GM21381 (cell line): ENCODE measurements around the gene GOLGA6D.
"Not testable (repeated sequence)": the region's sequence is repeated elsewhere in the genome, so short reads cannot be mapped to it uniquely, and the experiment has no call there.

Source experiments
- ATAC-seq: cut with Tn5 transposase; IDR thresholded peaks from one replicate; pipeline ENCODE4 v1.9.1; 2021; ENCODE audit warnings: mild to moderate bottlenecking, moderate library complexity; ENCODE audit not compliant: unreplicated experiment

GOLGA6D gene, protein sequence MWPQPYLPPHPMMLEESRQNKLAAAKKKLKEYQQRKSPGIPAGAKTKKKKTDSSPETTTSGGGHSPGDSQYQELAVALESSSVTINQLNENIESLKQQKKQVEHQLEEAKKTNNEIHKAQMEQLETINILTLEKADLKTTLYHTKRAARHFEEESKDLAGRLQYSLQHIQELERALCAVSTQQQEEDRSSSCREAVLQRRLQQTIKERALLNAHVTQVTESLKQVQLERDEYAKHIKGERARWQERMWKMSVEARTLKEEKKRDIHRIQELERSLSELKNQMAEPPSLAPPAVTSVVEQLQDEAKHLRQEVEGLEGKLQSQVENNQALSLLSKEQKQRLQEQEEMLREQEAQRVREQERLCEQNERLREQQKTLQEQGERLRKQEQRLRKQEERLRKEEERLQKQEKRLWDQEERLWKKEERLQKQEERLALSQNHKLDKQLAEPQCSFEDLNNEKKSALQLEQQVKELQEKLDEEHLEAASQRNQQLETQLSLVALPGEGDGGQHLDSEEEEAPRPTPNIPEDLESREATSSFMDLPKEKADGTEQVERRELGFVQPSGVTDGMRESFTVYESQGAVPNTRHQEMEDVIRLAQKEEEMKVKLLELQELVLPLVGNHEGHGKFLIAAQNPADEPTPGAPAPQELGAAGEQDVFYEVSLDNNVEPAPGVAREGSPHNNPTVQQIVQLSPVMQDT

DNA sequence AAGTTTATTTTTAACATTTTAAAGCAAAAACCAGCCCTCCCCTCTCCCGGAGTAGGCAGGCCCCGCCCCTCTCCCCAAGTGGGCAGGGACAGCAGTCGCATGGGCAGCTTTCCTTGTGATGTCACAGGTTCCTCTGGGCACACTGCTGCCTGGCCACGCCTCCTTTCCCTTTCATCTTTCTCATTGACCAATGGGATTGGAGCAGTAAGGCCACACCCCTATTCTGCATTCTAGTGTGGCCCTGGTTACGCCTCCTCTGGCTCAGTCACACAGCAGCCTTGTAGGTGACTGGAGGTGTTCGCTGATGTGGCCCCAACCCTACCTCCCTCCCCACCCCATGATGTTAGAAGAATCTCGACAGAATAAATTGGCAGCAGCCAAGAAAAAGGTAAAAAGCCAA lies at the start of gene GOLGA6D:
GOLGA6D (plus strand) TSS at position 264 of the 400 bp plus-strand sequence; CDS start at position 305, 41 bp downstream.
- ATAC-seq, result not testable (repeated sequence)

GRCh38 chr15:75233504-75234190 lies 49.0 kb upstream of the GOLGA6D start:
- ATAC-seq, result no peak

GRCh38 chr15:75234191-75234810 lies 48.3 kb upstream of the GOLGA6D start:
- no peak for ATAC-seq

DNA sequence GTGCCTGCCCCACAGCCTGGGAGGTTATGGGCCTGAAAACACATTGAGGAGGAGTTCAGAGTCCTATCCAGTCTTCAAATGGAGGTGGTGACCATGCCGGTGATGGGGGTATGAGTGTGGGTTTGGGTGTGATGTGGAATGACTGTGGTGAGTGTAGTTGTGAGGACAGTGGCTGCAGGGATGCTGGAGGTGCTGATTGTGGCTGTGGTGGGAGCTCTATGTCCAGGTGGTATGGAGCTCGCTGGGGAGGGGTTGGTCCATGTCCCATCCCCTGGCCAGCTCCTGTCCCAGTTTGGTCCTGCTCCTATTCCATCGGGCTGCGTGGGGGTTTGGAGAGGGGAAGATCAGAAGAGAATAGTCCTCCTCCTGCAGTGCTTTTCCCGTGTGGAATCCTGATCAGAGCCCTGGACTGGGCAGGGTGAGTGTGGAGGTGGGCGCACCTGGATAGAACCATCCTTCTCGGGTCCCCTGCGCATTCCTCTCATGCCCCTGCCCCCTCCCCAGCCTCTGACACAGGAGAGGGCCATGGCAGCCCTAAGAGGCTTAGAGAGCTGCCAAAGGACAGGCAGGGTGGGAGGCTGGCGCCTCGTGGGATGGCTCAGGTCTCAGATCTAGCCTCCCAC lies 47.5 kb upstream of the GOLGA6D start:
- no peak for ATAC-seq

- no peak for ATAC-seq
Measured at GRCh38 chr15:75235760-75236729, 46.6 kb upstream of the GOLGA6D start.

DNA sequence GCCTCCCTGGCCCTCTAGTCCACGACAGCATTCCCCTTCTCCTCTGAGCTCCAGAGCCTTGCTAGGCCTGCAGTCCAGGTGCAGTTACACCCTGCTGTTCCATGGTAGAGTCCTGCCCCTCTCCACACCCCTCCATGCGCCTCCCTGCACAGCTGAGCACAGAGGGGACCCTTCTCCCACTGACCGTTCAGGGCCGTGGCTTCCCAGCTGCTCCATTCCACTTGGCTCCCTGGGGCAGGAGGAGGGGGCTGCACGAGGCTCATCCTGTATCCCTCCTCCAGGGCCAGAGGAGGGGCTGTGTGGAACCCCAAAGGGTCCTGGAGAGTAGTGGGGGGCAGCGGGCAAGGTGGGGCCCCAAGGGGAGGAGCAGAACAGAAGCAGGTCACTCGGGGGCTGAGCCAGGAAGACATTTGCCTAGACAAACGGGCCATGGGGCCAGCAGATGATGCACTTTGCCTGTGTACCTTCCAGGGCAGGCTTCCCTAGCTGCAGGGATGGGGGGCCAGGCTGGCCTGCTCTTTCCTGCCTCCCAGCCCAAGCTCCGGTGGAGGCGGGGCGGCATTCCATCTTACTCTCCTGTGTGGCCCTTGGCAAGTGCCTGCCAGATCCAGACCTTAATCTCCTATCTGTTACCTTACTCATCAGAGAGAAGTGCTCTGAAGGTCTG lies 45.2 kb upstream of the GOLGA6D start:
- ATAC-seq, result no peak

DNA sequence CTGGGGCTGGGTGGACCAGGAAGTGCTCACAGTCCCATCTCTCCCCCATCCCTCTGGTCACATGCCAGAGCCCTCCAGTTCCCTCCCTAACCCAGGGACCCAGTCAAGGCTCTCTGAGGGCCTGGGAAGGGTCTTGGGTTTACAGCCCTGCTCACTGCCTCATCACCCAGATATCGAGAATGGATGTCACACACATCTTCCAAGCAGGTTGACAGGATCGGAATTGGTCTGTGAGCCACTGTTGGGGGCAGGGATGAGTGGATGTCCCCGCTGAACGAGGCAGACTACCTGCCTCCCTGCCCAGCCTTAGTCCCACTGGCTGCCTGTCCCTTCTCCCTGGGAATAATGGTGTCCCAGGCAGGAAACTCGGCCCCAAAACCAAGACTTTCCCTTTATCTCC lies 44.5 kb upstream of the GOLGA6D start:
- ATAC-seq, result no peak

- ATAC-seq, result not testable (repeated sequence)
Measured at GRCh38 chr15:75245741-75246140, 36.9 kb upstream of the GOLGA6D start.

- ATAC-seq, result not testable (repeated sequence)
Measured at GRCh38 chr15:75248991-75249390, 33.6 kb upstream of the GOLGA6D start.

DNA sequence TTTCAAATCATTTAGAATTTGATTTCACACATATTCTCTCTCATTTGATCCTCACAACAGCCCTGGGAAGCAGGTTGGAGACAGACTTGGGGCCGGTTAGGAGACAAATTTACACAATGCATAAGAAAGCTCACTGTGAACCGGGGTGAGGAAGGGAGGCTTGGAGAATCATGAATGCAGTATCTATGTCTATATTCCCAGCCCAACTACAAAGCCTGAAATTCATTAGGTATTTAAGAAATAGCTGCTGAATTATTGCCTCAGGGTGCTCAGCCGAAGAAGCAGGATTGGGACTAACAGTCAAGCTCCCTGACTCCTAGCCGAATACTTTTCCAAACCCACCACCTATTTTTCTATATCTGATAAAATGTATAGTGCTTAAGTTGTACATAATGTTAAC lies 32.9 kb upstream of the GOLGA6D start:
- no peak for ATAC-seq

DNA sequence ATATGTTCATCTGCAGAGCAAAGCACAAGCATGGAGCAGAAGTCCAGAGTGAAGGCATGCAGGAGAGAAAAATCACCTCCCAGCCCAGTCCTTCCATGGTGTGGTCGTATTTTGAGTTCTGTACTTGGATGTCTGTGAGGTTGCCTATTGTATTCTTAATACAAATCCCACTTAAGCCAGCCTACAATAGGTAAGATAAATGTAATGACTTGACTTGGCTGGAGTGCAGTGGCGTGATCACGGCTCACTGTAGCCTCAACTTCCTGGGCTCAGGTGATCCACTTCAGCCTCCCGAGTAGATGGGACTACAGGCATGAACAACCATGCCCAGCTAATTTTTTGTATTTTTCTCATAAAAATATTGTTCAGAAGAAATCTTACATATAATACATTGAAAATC lies 31.3 kb upstream of the GOLGA6D start:
- ATAC-seq, result not testable (repeated sequence)

DNA sequence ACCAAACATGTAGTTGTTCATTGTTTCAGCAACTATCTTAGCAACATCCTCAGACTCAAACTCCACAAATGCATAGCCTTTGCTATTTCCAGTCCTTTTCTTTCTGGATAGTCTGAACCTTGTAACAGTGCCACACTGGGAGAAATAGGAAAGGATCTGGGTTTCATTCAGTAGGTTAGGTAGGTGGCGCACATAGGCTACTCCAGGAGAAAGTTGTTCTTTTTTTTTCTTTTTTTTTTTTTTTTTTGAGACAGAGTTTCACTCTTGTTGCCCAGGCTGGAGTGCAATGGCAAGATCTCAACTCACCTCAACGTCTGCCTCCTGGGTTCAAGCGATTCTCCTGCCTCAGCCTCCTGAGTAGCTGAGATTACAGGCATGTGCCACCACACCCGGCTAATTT lies 30.4 kb upstream of the GOLGA6D start:
- not testable (repeated sequence) for ATAC-seq

GRCh38 chr15:75258034-75258433 lies 24.6 kb upstream of the GOLGA6D start, which contains the start of gene GOLGA6C:
Gene GOLGA6C (plus strand): TSS chr15:75258334. CDS start chr15:75258599, 265 bp downstream.
- ATAC-seq, result not testable (repeated sequence)

- not testable (repeated sequence) for ATAC-seq
Measured at GRCh38 chr15:75258620-75259343, 23.9 kb upstream of the GOLGA6D start.

DNA sequence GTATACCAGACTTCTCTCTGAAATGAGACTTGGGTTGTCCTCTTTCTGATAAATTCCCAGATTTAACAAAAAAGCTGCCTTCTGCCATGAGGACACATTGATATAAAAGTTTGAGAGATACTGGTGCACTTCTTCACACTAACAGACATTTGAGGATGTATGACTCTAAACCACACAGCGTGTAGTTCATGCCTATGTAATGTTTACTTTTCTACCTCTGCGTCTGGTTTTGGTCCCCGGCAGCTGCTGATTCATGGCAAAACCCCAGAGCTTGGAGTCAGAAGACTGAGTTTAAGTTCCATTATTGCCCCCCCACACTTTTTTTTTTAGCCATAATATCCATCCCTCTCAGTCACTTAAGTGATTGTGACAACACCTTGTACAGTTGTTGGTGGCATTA lies 22.8 kb upstream of the GOLGA6D start:
- not testable (repeated sequence) for ATAC-seq

DNA sequence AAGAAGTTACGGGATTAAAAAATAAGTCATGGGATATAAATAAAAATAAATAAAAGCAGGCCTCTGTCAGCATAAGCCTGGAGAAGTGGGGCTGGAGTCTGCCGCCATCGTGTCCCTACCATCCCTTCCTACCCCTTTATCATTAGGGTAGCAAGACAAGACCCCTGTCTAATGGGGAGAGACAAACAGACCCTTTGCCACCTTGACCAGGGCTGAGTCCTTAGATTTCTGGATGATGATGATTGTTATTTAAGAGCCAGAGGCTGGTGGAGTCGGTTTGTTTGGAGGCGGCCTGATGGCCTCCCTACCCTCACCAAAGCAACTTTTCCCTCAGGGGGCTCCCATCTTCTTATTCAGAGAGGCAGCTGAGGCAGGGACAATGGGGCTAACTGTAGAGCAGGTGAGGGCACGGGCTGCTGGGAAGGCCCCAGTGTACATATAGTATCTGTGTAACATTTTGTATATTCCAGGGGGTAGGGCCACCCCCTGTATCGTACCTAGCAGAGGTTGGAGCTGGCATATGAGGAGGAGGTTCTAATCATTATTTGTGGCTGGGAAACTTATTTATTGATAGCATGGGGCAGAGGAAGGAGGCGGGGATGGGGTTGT lies 8.8 kb upstream of the GOLGA6D start:
- ATAC-seq, result not testable (repeated sequence)

- ATAC-seq, result peak; percentile 57
Measured at GRCh38 chr15:75274509-75275107, 8.0 kb upstream of the GOLGA6D start.
